HL-60 (cell line): ENCODE results near the gene PMVK.

ENCODE experiments used
- DNase-seq, 2 experiments: peaks; one replicate each; pipeline ENCODE4 v3.0.0-alpha.2; 2010 to 2020; ENCODE audit warnings: low read depth in 1 of 2, low spot score in 1 of 2
- H3K27ac ChIP-seq: fragments of 250-450 bp; sonication (Bioruptor Pico); replicated peaks from 2 replicates; pipeline ENCODE4 v1.5.1; 2020; ENCODE audit warnings: mild to moderate bottlenecking, moderate library complexity
- H3K27me3 ChIP-seq: fragments of 250-450 bp; sonication (Bioruptor Pico); 2 replicates; pipeline ENCODE4 v1.5.1; 2021; ENCODE audit warnings: mild to moderate bottlenecking, moderate library complexity; ENCODE audit not compliant: insufficient read depth, poor library complexity, severe bottlenecking
- H3K4me3 ChIP-seq: replicated peaks from 2 replicates; pipeline ENCODE4 v1.5.1; 2011; ENCODE audit warnings: mild to moderate bottlenecking, control low read depth, low read length; ENCODE audit not compliant: insufficient read depth
- GABPA ChIP-seq: IDR thresholded peaks from 2 replicates; pipeline ENCODE4 v1.6.1; 2012; ENCODE audit warnings: low read depth
- POLR2AphosphoS5 ChIP-seq: IDR thresholded peaks from 2 replicates; pipeline ENCODE4 v1.6.1; 2012; ENCODE audit warnings: low read depth
- SPI1 ChIP-seq: IDR thresholded peaks from 2 replicates; pipeline ENCODE4 v1.6.1; 2012; ENCODE audit warnings: low read depth, mild to moderate bottlenecking, borderline replicate concordance
- TF ChIP-seq, protein P1 (sequence below): IDR thresholded peaks from one replicate; pipeline ENCODE4 v1.5.1; 2011; ENCODE audit warnings: low read length, control low read depth, inconsistent platforms; ENCODE audit not compliant: insufficient read depth
- TF ChIP-seq, protein P2 (sequence below): IDR thresholded peaks from 2 replicates; pipeline ENCODE4 v1.6.1; 2012; ENCODE audit warnings: low read depth; ENCODE audit not compliant: insufficient replicate concordance

Gene PMVK

DNA sequence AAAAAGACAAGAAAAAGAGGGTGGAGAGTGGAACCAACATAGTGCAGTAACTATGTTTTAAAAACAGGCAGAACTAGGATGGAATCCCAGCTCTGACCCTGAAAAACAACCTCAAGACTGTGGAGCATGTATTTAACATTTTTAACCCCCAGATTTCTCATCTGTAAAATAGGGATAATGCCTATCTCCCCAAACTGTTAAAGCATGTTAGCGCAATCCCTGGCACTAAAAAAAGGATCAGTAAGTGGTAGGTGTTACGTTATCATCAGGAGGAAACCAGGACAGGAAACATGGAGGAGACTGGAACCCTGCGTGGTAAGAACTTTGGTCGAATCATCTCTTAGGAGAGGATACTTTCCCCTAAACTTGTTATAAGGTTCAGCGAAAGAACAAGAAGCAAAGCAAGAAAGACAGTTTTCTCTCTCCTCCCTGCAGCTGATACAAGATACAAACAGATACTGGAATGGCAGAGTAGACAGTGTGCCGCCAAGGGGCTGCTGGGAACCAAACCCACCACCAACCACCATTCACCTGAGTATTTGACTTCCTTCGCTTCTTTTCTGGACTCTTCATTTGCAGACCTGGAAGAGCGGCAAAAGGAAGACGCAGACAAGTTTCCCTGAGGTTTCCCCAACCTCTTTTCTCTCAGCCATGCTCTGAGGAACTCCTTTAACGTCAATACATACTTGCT lies 24.1 kb upstream of the PMVK start:
- Histone ChIP-seq H3K27ac (peak overlapping the region; percentile 97), H3K4me3 (peak overlapping the region; percentile 79), H3K27me3 (no peaks in the 10 kb centered on the region)
- TF ChIP-seq, protein P1, sequence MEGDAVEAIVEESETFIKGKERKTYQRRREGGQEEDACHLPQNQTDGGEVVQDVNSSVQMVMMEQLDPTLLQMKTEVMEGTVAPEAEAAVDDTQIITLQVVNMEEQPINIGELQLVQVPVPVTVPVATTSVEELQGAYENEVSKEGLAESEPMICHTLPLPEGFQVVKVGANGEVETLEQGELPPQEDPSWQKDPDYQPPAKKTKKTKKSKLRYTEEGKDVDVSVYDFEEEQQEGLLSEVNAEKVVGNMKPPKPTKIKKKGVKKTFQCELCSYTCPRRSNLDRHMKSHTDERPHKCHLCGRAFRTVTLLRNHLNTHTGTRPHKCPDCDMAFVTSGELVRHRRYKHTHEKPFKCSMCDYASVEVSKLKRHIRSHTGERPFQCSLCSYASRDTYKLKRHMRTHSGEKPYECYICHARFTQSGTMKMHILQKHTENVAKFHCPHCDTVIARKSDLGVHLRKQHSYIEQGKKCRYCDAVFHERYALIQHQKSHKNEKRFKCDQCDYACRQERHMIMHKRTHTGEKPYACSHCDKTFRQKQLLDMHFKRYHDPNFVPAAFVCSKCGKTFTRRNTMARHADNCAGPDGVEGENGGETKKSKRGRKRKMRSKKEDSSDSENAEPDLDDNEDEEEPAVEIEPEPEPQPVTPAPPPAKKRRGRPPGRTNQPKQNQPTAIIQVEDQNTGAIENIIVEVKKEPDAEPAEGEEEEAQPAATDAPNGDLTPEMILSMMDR = no peak
- TF ChIP-seq SPI1 (no peak), POLR2AphosphoS5 (no peak)
- TF ChIP-seq, protein P2, sequence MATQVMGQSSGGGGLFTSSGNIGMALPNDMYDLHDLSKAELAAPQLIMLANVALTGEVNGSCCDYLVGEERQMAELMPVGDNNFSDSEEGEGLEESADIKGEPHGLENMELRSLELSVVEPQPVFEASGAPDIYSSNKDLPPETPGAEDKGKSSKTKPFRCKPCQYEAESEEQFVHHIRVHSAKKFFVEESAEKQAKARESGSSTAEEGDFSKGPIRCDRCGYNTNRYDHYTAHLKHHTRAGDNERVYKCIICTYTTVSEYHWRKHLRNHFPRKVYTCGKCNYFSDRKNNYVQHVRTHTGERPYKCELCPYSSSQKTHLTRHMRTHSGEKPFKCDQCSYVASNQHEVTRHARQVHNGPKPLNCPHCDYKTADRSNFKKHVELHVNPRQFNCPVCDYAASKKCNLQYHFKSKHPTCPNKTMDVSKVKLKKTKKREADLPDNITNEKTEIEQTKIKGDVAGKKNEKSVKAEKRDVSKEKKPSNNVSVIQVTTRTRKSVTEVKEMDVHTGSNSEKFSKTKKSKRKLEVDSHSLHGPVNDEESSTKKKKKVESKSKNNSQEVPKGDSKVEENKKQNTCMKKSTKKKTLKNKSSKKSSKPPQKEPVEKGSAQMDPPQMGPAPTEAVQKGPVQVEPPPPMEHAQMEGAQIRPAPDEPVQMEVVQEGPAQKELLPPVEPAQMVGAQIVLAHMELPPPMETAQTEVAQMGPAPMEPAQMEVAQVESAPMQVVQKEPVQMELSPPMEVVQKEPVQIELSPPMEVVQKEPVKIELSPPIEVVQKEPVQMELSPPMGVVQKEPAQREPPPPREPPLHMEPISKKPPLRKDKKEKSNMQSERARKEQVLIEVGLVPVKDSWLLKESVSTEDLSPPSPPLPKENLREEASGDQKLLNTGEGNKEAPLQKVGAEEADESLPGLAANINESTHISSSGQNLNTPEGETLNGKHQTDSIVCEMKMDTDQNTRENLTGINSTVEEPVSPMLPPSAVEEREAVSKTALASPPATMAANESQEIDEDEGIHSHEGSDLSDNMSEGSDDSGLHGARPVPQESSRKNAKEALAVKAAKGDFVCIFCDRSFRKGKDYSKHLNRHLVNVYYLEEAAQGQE = no peak
- DNase-seq = no peak

DNA sequence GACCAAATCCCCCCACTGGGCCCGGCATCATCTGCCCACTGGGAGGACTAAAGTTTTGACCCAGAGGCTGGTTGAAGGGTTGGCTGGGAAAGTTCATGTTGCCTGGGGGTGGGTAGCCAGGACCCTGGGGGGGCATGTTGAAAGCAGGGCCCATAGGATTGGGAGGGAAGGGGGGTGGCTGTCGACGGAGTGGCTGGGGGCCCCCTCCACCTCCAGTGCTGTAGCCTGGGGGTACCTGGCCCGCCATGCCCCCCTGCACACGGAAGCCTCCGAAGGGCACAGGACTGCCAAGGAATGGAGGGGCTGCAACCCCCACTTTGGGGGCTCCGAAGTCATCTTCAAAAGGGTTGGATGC lies 22.9 kb upstream of the PMVK start:
- H3K27me3 ChIP-seq = no peaks in the 10 kb centered on the region

DNA sequence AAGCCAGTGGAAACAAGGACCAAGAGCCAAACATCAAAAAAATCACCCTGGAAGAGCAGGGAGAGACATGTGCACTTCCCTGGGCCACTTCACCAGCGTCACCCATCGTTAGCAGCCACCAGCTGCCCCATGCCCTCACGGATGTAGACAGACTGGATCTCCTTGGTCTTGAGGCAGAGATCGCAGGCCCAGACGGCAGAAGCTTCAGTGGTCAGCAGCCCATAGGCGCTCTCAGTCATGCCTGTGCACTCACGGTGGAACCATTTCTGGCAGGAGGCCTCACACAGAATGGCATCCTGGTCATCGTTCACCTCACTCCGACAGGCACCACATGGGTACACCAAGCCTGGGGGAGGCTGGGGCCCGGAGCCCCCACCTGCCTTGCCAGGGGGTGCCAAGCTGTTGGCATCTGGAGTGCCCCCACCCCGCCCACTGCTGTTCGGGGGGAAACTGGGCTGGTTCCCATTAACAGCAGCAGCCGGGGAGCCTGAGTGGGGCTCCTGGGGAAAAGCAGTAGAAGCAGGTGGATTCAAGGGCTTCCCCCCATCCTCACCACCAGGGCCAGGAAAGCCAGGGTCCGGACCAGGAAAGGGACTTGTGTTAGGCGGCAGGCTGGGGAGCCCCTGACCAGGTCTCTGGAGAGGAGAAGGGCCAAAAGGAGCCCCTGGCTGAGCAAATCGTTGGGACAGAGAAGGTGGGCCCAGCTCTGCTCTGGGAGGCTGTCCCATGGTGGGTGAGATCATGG lies 22.3 kb upstream of the PMVK start:
- H3K27me3 ChIP-seq = no peaks in the 10 kb centered on the region
- no peak overlapping the region for H3K27ac ChIP-seq
- TF ChIP-seq, protein P1 = no peak
- no peak for TF ChIP-seq SPI1
- no peak for TF ChIP-seq POLR2AphosphoS5
- TF ChIP-seq, protein P2 = no peak
- no peak for DNase-seq
- H3K4me3 ChIP-seq = no peak overlapping the region

More for the DNA sequence above, 22.9 kb upstream of the PMVK start:
- TF ChIP-seq GABPA = no peak
- TF ChIP-seq POLR2AphosphoS5 = no peak
- TF ChIP-seq, protein P1 = no peak
- TF ChIP-seq SPI1 = no peak
- TF ChIP-seq, protein P2 = no peak
- no peak overlapping the region for H3K4me3 ChIP-seq
- DNase-seq = no peak
- no peak overlapping the region for H3K27ac ChIP-seq
